Caki2 (cell line): Measurements from ENCODE around the gene SLC14A1. TPM values are rescaled to one million over a fixed set of nuclear protein-coding genes. Genes with fewer than 3 reads are reported as not detected.
A peak's percentile ranks its signal among the peaks of the same experiment; 100 is the strongest.

Experiments used
- DNase-seq: peaks from one replicate; pipeline ENCODE4 v3.0.0-alpha.2; 2015; ENCODE audit warnings: low read depth
- in situ Hi-C: cut with HindIII; loops from 2 replicates; pipeline ENCODE4 v1.10.0; 2016; ENCODE audit warnings: low sequenced_read_pairs, low pct_unique_long_range_greater_than_20kb, mixed read lengths
- total RNA-seq: library from RNA; depleted of rRNA; stranded (reverse); fragments of >200 nt; shearing (Covaris generic); gene quantifications from 2 replicates; pipeline ENCODE4 v1.2.3, GENCODE V29; 2014; ENCODE audit warnings: low replicate concordance; rRNA removed

SLC14A1 gene
- total RNA-seq, 1 experiment from 2014 or later = not detected

DNA sequence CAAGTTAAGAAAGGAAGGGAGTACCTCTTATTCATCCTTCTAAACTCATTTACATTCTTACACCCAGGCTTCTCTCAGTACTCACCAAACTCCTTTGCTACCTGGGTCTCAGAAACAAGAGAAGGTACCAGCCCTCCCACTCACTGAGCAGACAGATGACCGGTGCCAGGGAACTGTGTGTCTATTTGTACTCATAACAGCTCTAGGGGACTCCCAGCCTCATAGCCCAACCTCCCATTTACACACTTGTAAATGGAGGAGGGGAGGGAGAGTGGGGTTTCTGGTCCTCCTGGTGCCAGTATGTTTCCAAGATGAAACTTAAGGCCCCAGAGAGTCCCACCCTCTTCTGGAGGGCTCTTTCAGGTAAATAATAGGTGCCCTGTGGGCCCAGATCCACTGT, 58.7 kb downstream of the SLC14A1 start:
- in situ Hi-C loops = no loop called here

GRCh38 chr18:45783097-45784075, 59.4 kb downstream of the SLC14A1 start:
- in situ Hi-C loops = no loop called here

More for the DNA sequence above, 58.7 kb downstream of the SLC14A1 start:
- DNase-seq = no peak

GRCh38 chr18:45785134-45785533, 61.2 kb downstream of the SLC14A1 start:
- DNase-seq = no peak
- in situ Hi-C loops = no loop called here

More at GRCh38 chr18:45783097-45784075, 59.4 kb downstream of the SLC14A1 start:
- no peak for DNase-seq

- in situ Hi-C loops = no loop called here
- DNase-seq = no peak
Measured at GRCh38 chr18:45786941-45787340, 63.0 kb downstream of the SLC14A1 start.

DNA sequence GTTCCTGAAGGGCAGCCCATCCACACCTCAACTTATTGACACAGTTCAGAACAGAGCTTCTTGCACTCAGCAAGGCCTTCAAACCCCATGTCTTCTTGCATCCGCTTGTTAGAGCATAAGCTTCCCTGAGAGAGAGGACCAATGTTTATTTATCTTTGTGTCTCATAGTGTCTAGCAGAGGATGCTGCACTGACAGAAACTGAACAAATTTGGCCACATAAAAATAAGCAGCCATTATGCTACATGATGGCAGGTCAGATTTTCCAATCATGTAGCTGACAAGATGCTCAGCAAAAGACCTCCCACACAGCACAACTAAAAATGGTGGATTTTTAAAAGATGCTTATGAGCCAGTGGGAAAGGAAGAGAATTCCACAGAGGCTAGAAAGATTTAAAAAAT, 63.4 kb downstream of the SLC14A1 start:
- in situ Hi-C loops = no loop called here

DNA sequence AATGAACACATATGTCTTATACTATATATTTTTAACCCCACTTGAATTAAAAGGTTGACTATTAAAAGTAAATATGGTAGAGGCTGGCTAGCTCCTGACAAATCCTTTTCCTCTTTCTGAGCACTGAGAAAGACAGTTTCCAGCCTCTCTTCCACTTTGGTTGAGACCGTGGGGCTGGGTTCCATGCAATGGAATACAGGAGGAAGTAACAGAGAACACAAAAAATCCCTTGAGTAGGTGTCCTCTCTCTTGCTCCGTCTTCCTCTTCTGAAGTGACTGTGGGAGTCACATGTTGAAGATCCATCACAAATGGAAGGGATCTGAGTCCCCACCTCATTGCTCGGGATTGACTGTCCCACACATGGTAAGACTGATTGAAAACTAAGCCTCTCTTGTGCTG, 64.9 kb downstream of the SLC14A1 start:
- in situ Hi-C loops = no loop called here

More for the DNA sequence above, 63.4 kb downstream of the SLC14A1 start:
- no peak for DNase-seq

GRCh38 chr18:45792506-45793263, 68.7 kb downstream of the SLC14A1 start:
- no peak for DNase-seq
- in situ Hi-C loops = no loop called here

More for the DNA sequence above, 64.9 kb downstream of the SLC14A1 start:
- no peak for DNase-seq

- peak; percentile 76 for DNase-seq
- in situ Hi-C loops = no loop called here
Measured at GRCh38 chr18:45793264-45793965, 69.4 kb downstream of the SLC14A1 start.

GRCh38 chr18:45801416-45802004, 77.5 kb downstream of the SLC14A1 start:
- no peak for DNase-seq
- in situ Hi-C loops = no loop called here

Other genes starting within 250 kb of the SLC14A1 start
- gene SLC14A2, start 108.7 kb upstream of the SLC14A1 start, total RNA-seq = not detected in 2 replicates
- gene SIGLEC15, start 101.5 kb downstream of the SLC14A1 start, total RNA-seq = 0.07 and 2.2 TPM in 2 replicates
- gene EPG5, start 243.1 kb downstream of the SLC14A1 start, total RNA-seq = 2.4 and 4.0 TPM in 2 replicates